Nephron (organoid): ENCODE data around the gene TNC.

Experiments
- H3K27ac Mint-ChIP-seq, 3 experiments: 2 replicates each; pipeline ENCODE4 v1.8.0; 2020; ENCODE audit warnings: mixed read lengths in 3 of 3, mild to moderate bottlenecking in 2 of 3, moderate library complexity in 1 of 3
- H3K27me3 Mint-ChIP-seq: 2 replicates; pipeline ENCODE4 v1.8.0; 2021; ENCODE audit warnings: low read depth, mild to moderate bottlenecking, moderate library complexity, mixed read lengths
- H3K36me3 Mint-ChIP-seq: 2 replicates; pipeline ENCODE4 v1.8.0; 2020; ENCODE audit warnings: low read depth, mixed read lengths
- H3K4me1 Mint-ChIP-seq: 2 replicates; pipeline ENCODE4 v1.8.0; 2020; ENCODE audit warnings: mixed read lengths
- H3K4me3 Mint-ChIP-seq, 3 experiments: 2 replicates each; pipeline ENCODE4 v1.8.0; 2020; ENCODE audit warnings: mild to moderate bottlenecking in 3 of 3, mixed read lengths in 3 of 3, moderate library complexity in 2 of 3
- H3K9me3 Mint-ChIP-seq: 2 replicates; pipeline ENCODE4 v1.8.0; 2020; ENCODE audit warnings: mixed read lengths
- CTCF ChIP-seq, 3 experiments: fragments of 200-600 bp; sonication (generic); IDR thresholded peaks; one replicate each; pipeline ENCODE4 v1.5.0; 2021; ENCODE audit warnings: antibody characterized with exemption in 3 of 3; ENCODE audit not compliant: unreplicated experiment in 3 of 3

The TNC gene

GRCh38 chr9:115005322-115005721 lies 112.6 kb downstream of the TNC start:
- TF ChIP-seq CTCF (IDR thresholded peaks at IDR 0.05; ENCODE audit: unreplicated experiment in 3 of 3), result no peak
- H3K36me3 Mint-ChIP-seq, result no peaks in the 10 kb centered on the region
- H3K27ac Mint-ChIP-seq, result no peak overlapping the region
- H3K9me3 Mint-ChIP-seq, result no peaks in the 10 kb centered on the region
- H3K4me3 Mint-ChIP-seq, result no peak overlapping the region
- H3K27me3 Mint-ChIP-seq, result peaks cover 2% of the 10 kb centered on the region
- H3K4me1 Mint-ChIP-seq, result no peaks in the 10 kb centered on the region

GRCh38 chr9:115004545-115004944 lies 113.4 kb downstream of the TNC start:
- H3K27me3 Mint-ChIP-seq, result peaks cover 5% of the 10 kb centered on the region
- H3K4me3 Mint-ChIP-seq, result no peak overlapping the region
- no peak for TF ChIP-seq CTCF (IDR thresholded peaks at IDR 0.05; ENCODE audit: unreplicated experiment in 3 of 3)
- no peaks in the 10 kb centered on the region for H3K4me1 Mint-ChIP-seq
- H3K9me3 Mint-ChIP-seq, result no peaks in the 10 kb centered on the region
- no peaks in the 10 kb centered on the region for H3K36me3 Mint-ChIP-seq
- H3K27ac Mint-ChIP-seq, result no peak overlapping the region

GRCh38 chr9:115002371-115003120 lies 115.4 kb downstream of the TNC start:
- no peak overlapping the region for H3K4me3 Mint-ChIP-seq
- H3K27ac Mint-ChIP-seq, result no peak overlapping the region
- no peaks in the 10 kb centered on the region for H3K4me1 Mint-ChIP-seq
- H3K27me3 Mint-ChIP-seq, result peaks cover 5% of the 10 kb centered on the region
- no peak for TF ChIP-seq CTCF (IDR thresholded peaks at IDR 0.05; ENCODE audit: unreplicated experiment in 3 of 3)
- no peaks in the 10 kb centered on the region for H3K9me3 Mint-ChIP-seq
- H3K36me3 Mint-ChIP-seq, result no peaks in the 10 kb centered on the region

GRCh38 chr9:115000217-115000639 lies 117.7 kb downstream of the TNC start:
- H3K27ac Mint-ChIP-seq, result no peak overlapping the region
- H3K36me3 Mint-ChIP-seq, result no peaks in the 10 kb centered on the region
- no peaks in the 10 kb centered on the region for H3K9me3 Mint-ChIP-seq
- peaks cover 5% of the 10 kb centered on the region for H3K27me3 Mint-ChIP-seq
- no peak overlapping the region for H3K4me3 Mint-ChIP-seq
- TF ChIP-seq CTCF (IDR thresholded peaks at IDR 0.05; ENCODE audit: unreplicated experiment in 3 of 3), result no peak
- no peaks in the 10 kb centered on the region for H3K4me1 Mint-ChIP-seq

- H3K4me1 Mint-ChIP-seq, result no peaks in the 10 kb centered on the region
- H3K4me3 Mint-ChIP-seq, result no peak overlapping the region
- H3K36me3 Mint-ChIP-seq, result no peaks in the 10 kb centered on the region
- H3K27me3 Mint-ChIP-seq, result peaks cover 14% of the 10 kb centered on the region
- TF ChIP-seq CTCF (IDR thresholded peaks at IDR 0.05; ENCODE audit: unreplicated experiment in 3 of 3), result no peak
- H3K27ac Mint-ChIP-seq, result no peak overlapping the region
- H3K9me3 Mint-ChIP-seq, result no peaks in the 10 kb centered on the region
Observed at GRCh38 chr9:114998326-114998725, 119.6 kb downstream of the TNC start.

GRCh38 chr9:114995681-114996221 lies 122.2 kb downstream of the TNC start:
- no peaks in the 10 kb centered on the region for H3K4me1 Mint-ChIP-seq
- no peaks in the 10 kb centered on the region for H3K36me3 Mint-ChIP-seq
- peaks cover 15% of the 10 kb centered on the region for H3K27me3 Mint-ChIP-seq
- no peak overlapping the region for H3K27ac Mint-ChIP-seq
- no peak for TF ChIP-seq CTCF (IDR thresholded peaks at IDR 0.05; ENCODE audit: unreplicated experiment in 3 of 3)
- no peak overlapping the region for H3K4me3 Mint-ChIP-seq
- no peaks in the 10 kb centered on the region for H3K9me3 Mint-ChIP-seq
